GM18870 (cell line): Measurements from ENCODE around the gene DHRS2.
"Not testable (repeated sequence)": the region's sequence is repeated elsewhere in the genome, so short reads cannot be mapped to it uniquely, and the experiment has no call there.

Experiments
- ATAC-seq: cut with Tn5 transposase; IDR thresholded peaks from one replicate; pipeline ENCODE4 v1.9.1; 2021; ENCODE audit warnings: moderate library complexity; ENCODE audit not compliant: unreplicated experiment

The DHRS2 gene

GRCh38 chr14:23689709-23690514 is 53.7 kb downstream of the DHRS2 start:
- not testable (repeated sequence) for ATAC-seq

- ATAC-seq = no peak
Observed at GRCh38 chr14:23692416-23692815, 56.3 kb downstream of the DHRS2 start.

GRCh38 chr14:23693252-23693775 is 57.1 kb downstream of the DHRS2 start:
- no peak for ATAC-seq

GRCh38 chr14:23694085-23694948 is 58.2 kb downstream of the DHRS2 start:
- no peak for ATAC-seq
